ENCODE measurements around the gene SMARCA2. TPM values are rescaled to one million over a fixed set of nuclear protein-coding genes. Genes with fewer than 3 reads are reported as not detected.

The SMARCA2 gene
- total and polyA plus RNA-seq, 9 donors, result 108 to 404 (median 199) TPM

DNA sequence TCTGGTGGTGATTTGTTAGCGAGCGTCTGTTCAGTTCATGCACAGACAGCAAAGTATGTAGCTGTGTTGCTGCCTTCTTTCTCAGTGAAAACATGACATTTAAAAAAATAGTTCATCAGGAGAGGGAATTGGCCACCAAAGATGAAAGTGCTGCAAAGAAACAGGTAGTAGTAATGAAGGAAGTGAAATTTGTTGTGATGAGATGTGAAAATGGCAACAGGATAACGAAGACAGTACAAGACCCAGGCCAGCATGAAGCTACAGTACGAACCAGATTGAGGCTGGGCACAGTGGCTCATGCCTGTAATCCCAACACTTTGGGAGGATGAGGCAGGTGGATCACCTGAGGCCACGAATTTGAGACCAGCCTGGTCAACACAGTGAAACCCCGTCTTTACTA, 136.0 kb downstream of the SMARCA2 start:
- Histone ChIP-seq H3K4me3 (no peak overlapping the region), H3K27ac (no peak overlapping the region), H3K9me3 (no peaks in the 10 kb centered on the region), H3K36me3 (no peaks in the 10 kb centered on the region), H3K4me1 (ENCODE audit: insufficient read depth) (peaks cover 4% of the 10 kb centered on the region), H3K27me3 (no peaks in the 10 kb centered on the region)
- no peak for DNase-seq
- intact Hi-C loops (cut with DNase I), result no loop called here
- 84 to 98% (median 89%) methylated on average over 6 of the region's 6 CpGs for WGBS, 3 donors
- TF ChIP-seq EP300 (IDR thresholded peaks at IDR 0.05) (no peak), CTCF (IDR thresholded peaks at IDR 0.05) (no peak), POLR2A (IDR thresholded peaks at IDR 0.05) (no peak)

- no peak for DNase-seq
- no peaks in the 10 kb centered on the region for H3K27me3 ChIP-seq
- no peak for TF ChIP-seq EP300 (IDR thresholded peaks at IDR 0.05)
- no peak for TF ChIP-seq POLR2A (IDR thresholded peaks at IDR 0.05)
- no peak for TF ChIP-seq CTCF (IDR thresholded peaks at IDR 0.05)
- no peaks in the 10 kb centered on the region for H3K36me3 ChIP-seq
- peaks cover 2% of the 10 kb centered on the region for H3K4me1 ChIP-seq (ENCODE audit: insufficient read depth)
- H3K4me3 ChIP-seq, result no peak overlapping the region
- H3K27ac ChIP-seq, result no peak overlapping the region
- intact Hi-C loops (cut with DNase I), result no loop called here
- 57 to 58% (median 57%) methylated on average over 10 of the region's 10 CpGs for WGBS, 3 donors
- H3K9me3 ChIP-seq, result no peaks in the 10 kb centered on the region
Measured at GRCh38 chr9:2152966-2153629, 138.0 kb downstream of the SMARCA2 start.

- H3K27ac ChIP-seq, result no peak overlapping the region
- DNase-seq, result no peak
- H3K4me3 ChIP-seq, result no peak overlapping the region
- H3K9me3 ChIP-seq, result no peaks in the 10 kb centered on the region
- no peak for TF ChIP-seq POLR2A (IDR thresholded peaks at IDR 0.05)
- TF ChIP-seq EP300 (IDR thresholded peaks at IDR 0.05), result no peak
- TF ChIP-seq CTCF (IDR thresholded peaks at IDR 0.05), result no peak
- WGBS, 3 donors, result 30 to 50% (median 36%) methylated on average over 2 of the region's 2 CpGs
- H3K27me3 ChIP-seq, result no peaks in the 10 kb centered on the region
- no peaks in the 10 kb centered on the region for H3K36me3 ChIP-seq
- intact Hi-C loops (cut with DNase I), result no loop called here
- peaks cover 2% of the 10 kb centered on the region for H3K4me1 ChIP-seq (ENCODE audit: insufficient read depth)
Measured at GRCh38 chr9:2153630-2154217, 138.6 kb downstream of the SMARCA2 start.

GRCh38 chr9:2154731-2155130, 139.6 kb downstream of the SMARCA2 start:
- WGBS, 3 donors, result 92 to 93% (median 93%) methylated on average over 3 of the region's 3 CpGs
- intact Hi-C loops (cut with DNase I), result loop anchor here in 1 of 4 donors (5.0 kb wide), 1 partner anchor 468 kb away; the partner anchor contains the start of gene VLDLR

More at GRCh38 chr9:2154731-2155130, 139.6 kb downstream of the SMARCA2 start:
- Histone ChIP-seq H3K27ac (no peak overlapping the region), H3K4me1 (ENCODE audit: insufficient read depth) (peaks cover 2% of the 10 kb centered on the region), H3K27me3 (no peaks in the 10 kb centered on the region), H3K36me3 (no peaks in the 10 kb centered on the region), H3K4me3 (no peak overlapping the region), H3K9me3 (no peaks in the 10 kb centered on the region)
- TF ChIP-seq POLR2A (IDR thresholded peaks at IDR 0.05) (no peak), EP300 (IDR thresholded peaks at IDR 0.05) (no peak), CTCF (IDR thresholded peaks at IDR 0.05) (no peak)
- no peak for DNase-seq
